ENCODE measurements around the gene SEL1L3.

GRCh38 chr4:25792876-25793275, 69.9 kb downstream of the SEL1L3 start:
- TF ChIP-seq CTCF (IDR thresholded peaks at IDR 0.05), result no peak
- TF ChIP-seq POLR2A (IDR thresholded peaks at IDR 0.05), result no peak
